AG04449 (cell line): ENCODE data around the gene CAMK4.
"Not testable (repeated sequence)": the region's sequence is repeated elsewhere in the genome, so short reads cannot be mapped to it uniquely, and the experiment has no call there.

Experiments
- CTCF ChIA-PET: fragments of 350-600 bp; formaldehyde crosslinking; extraction: SDS; loops from one replicate; lab custom pipeline; 2021; ENCODE audit warnings: antibody characterized with exemption; lab: Yijun Ruan, JAX
- POLR2A ChIA-PET: fragments of 400-600, 350-600 bp; formaldehyde crosslinking; extraction: SDS; loops from one replicate; lab custom pipeline; 2020; ENCODE audit warnings: antibody characterized with exemption, inconsistent platforms; lab: Yijun Ruan, JAX
- DNase-seq: peaks from one replicate; pipeline ENCODE4 v3.0.0-alpha.2; 2010; ENCODE audit warnings: low read depth, low spot score
- H3K4me3 ChIP-seq: 2 replicates; pipeline ENCODE4 v1.5.1; 2011; ENCODE audit warnings: low read depth, mild to moderate bottlenecking, control low read depth, low read length
- CTCF ChIP-seq: IDR thresholded peaks from one replicate; pipeline ENCODE4 v1.5.1; 2011; ENCODE audit warnings: mild to moderate bottlenecking, moderate library complexity, low read length, control low read depth, inconsistent platforms; ENCODE audit not compliant: insufficient read depth; ENCODE audit errors: missing control alignments

The CAMK4 gene

DNA sequence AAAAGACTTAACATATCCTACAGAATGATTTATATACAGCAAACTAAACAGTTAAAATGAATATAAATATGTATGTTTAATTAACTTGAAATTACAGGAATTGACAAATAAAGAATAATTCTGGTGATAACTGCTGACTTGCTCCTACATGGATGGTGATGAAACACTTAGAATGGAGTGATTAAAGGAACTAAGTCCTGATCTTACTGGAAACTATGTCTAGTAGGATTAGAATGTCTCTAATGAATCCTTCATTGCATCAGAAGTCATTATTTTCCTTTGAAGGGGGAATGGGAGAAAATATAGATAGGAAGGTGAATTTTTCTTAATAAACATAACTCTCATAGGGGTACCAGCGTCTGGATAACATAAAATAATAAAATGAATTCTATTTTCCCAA, 77.1 kb downstream of the CAMK4 start:
- ChIA-PET POLR2A (interaction anchor here (0.7 kb wide), 1 partner anchor 160 kb away, joined by 3 read pairs; no protein-coding TSS in a partner anchor), CTCF (no interaction called here)
- no peak for DNase-seq
- H3K4me3 ChIP-seq, result no peak overlapping the region
- no peak for TF ChIP-seq CTCF

DNA sequence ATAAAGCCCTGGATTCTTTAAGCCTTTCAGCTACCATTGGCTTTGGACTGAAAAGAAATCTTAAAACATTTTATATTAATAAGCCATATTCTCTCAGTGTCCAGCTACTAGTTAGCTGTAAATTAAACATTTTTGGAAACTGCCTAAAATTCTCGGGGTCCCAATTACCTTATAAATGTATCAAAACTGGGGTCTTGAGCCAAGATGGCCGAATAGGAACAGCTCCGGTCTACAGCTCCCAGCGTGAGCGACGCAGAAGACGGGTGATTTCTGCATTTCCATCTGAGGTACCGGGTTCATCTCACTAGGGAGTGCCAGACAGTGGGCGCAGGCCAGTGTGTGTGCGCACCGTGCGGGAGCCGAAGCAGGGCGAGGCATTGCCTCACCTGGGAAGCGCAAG, 77.9 kb downstream of the CAMK4 start:
- POLR2A ChIA-PET, result interaction anchor here (0.7 kb wide), 1 partner anchor 159 kb away, joined by 3 read pairs; no protein-coding TSS in a partner anchor
- CTCF ChIA-PET, H3K4me3 ChIP-seq, DNase-seq: not testable (repeated sequence)

DNA sequence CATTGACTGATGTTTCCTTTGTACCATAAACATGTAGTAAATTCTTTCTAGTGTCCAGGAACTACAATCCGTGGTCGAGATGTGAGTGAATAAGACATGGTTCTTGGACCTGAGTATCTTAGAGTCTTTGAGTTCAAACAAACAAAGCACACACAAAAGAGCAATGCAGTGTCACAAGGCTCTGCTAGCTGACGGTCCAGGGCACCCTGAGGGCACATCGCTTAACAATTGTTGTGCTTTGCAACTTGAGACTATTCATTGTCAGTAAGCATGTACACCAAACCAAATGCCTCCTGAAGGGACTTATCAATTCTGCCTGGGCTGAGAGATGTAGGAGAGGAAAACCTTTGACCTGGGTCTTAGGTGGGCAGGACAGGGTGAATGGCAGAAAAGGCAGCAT, 84.8 kb downstream of the CAMK4 start:
- POLR2A ChIA-PET, result no interaction called here
- CTCF ChIA-PET, result no interaction called here
- no peak overlapping the region for H3K4me3 ChIP-seq
- no peak for DNase-seq
- no peak for TF ChIP-seq CTCF

DNA sequence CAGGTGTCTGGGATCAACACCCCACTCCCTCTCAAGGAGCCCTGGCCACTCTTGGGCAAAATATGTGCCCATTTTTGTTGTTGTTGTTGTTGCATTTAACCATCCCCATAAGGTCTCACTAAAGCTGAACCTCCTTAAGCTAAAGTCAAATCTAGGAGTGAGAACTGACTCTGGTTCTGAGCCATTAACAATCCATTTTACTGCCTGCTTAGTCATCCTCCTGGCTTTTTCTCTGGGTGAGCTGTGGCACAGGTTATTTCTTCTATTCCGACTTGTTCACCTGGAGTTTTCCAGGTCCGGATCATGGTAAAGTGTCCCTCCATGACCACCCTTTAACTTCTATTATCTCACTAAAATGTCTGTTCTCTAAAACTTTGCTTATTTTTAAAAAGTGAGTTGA, 85.2 kb downstream of the CAMK4 start:
- TF ChIP-seq CTCF, result no peak
- H3K4me3 ChIP-seq, result no peak overlapping the region
- DNase-seq, result no peak
- POLR2A ChIA-PET, result no interaction called here
- CTCF ChIA-PET, result no interaction called here

DNA sequence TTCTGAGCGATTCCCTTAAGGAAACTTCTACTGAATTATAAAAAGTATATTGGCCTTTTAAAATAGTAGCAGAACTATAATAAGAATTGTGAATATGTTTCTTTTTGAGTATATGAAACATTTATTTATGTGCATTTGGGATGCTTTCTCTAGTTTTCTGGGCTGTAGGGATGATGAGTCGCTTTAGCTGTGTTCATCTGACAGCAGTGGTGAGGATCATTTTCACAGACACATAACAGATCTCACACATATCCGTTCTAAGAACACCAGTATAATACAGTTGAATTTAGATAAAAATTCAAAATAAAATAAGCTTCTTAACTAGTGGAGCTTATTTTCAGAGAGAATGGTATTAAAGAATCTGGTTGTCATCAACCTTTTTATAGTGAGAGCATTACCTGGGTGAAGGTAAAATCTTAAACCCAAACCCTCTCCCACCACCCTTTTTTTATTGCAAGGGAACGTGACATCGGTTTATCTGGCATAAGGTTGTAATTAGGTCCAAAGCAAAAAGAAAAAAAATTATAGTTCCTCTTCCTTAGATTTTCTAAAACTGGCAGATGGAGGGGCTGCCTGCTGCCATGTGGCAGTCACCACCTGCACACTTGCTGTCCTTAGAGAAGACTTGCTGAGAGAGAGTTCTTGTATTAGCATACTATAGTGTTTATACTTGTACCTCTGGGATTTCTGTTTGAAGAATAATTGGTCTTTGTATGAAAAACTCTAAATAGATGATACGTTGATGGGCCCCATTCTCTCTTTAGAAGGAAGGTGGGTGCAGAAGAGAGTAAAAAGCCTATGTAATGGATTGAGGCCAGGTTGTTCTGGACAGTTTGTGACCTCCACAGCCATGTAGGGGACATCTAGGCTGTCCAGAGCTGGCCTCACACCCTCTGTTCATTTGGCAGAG, 86.8 kb downstream of the CAMK4 start:
- CTCF ChIA-PET, result no interaction called here

DNA sequence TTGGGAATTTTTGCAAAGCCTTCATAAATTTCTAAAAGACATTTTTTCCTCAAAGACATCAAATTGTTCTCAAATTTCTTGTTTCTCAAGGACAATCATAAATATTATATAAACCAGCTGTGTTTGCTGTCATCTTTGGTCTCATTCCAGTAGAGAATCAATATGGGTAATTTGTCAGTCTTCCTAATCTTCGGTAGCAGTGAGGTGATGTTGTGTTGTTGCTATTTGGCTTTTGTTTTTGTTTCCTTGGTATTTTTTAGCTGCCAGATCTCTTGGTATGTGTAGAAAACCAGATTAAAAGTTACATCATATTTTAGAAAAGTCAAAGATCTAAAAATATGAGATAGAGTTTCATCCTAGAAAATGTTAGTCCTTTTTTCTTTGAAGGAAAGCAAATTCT, 87.5 kb downstream of the CAMK4 start:
- DNase-seq, result no peak
- ChIA-PET POLR2A (no interaction called here), CTCF (no interaction called here)
- H3K4me3 ChIP-seq, result no peak overlapping the region
- TF ChIP-seq CTCF, result no peak

More for the DNA sequence above, 86.8 kb downstream of the CAMK4 start:
- no peak for TF ChIP-seq CTCF
- H3K4me3 ChIP-seq, result no peak overlapping the region
- no peak for DNase-seq
- POLR2A ChIA-PET, result no interaction called here
